ENCODE measurements around the gene BTBD19. TPM values are rescaled to one million over a fixed set of nuclear protein-coding genes. Genes with fewer than 3 reads are reported as not detected.

The BTBD19 gene
- total RNA-seq, 1 experiment from 2014 or later, result 11.6 TPM

DNA sequence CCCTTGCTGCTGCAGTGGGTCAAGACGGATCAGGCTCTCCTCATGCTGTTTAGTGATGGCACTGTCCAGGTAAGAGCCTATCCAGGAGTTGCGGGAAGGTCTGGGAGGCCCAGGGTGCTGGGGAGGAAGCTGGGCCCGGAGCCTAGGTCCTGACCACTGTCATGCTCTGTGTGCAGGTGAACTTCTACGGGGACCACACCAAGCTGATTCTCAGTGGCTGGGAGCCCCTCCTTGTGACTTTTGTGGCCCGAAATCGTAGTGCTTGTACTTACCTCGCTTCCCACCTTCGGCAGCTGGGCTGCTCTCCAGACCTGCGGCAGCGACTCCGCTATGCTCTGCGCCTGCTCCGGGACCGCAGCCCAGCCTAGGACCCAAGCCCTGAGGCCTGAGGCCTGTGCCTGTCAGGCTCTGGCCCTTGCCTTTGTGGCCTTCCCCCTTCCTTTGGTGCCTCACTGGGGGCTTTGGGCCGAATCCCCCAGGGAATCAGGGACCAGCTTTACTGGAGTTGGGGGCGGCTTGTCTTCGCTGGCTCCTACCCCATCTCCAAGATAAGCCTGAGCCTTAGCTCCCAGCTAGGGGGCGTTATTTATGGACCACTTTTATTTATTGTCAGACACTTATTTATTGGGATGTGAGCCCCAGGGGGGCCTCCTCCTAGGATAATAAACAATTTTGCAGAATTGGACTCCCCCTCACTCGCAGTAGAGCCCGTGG is 2.9 kb upstream of the BTBD19 start:
- H3K27me3 ChIP-seq (ENCODE audit: insufficient read depth, low read length), result no peaks in the 10 kb centered on the region
- no peak for DNase-seq (ENCODE audit: low read depth, low spot score)
- BruUV-seq (replicated peaks), result no TSS peak
- no peak overlapping the region for H2AFZ ChIP-seq (ENCODE audit: low read depth, low read length, poor library complexity, severe bottlenecking)
- intact Hi-C loops (cut with micrococcal nuclease), result no loop called here
- H3K27ac ChIP-seq (ENCODE audit: low read depth, low read length), result peak overlapping the region; percentile 98
- no peak for ATAC-seq
- TF ChIP-seq, protein P1, sequence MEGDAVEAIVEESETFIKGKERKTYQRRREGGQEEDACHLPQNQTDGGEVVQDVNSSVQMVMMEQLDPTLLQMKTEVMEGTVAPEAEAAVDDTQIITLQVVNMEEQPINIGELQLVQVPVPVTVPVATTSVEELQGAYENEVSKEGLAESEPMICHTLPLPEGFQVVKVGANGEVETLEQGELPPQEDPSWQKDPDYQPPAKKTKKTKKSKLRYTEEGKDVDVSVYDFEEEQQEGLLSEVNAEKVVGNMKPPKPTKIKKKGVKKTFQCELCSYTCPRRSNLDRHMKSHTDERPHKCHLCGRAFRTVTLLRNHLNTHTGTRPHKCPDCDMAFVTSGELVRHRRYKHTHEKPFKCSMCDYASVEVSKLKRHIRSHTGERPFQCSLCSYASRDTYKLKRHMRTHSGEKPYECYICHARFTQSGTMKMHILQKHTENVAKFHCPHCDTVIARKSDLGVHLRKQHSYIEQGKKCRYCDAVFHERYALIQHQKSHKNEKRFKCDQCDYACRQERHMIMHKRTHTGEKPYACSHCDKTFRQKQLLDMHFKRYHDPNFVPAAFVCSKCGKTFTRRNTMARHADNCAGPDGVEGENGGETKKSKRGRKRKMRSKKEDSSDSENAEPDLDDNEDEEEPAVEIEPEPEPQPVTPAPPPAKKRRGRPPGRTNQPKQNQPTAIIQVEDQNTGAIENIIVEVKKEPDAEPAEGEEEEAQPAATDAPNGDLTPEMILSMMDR (IDR thresholded peaks at IDR 0.05 in 2 of 3, conservative IDR thresholded peaks at IDR 0.05 in 1 of 3; ENCODE audit: borderline replicate concordance in 1 of 3, insufficient read depth in 1 of 3, low read depth in 2 of 3, low read length in 2 of 3), result peak in 1 of 3 experiments; percentile 24; a peak in 1 of 6 replicates
- peak; percentile 47 for TF ChIP-seq POLR2AphosphoS5 (IDR thresholded peaks at IDR 0.05; ENCODE audit: low read depth, low read length)
- TF ChIP-seq, protein P2, sequence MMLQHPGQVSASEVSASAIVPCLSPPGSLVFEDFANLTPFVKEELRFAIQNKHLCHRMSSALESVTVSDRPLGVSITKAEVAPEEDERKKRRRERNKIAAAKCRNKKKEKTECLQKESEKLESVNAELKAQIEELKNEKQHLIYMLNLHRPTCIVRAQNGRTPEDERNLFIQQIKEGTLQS (IDR thresholded peaks at IDR 0.05), result no peak
- peak overlapping the region; percentile 68 for H3K4me2 ChIP-seq (ENCODE audit: low read length)
- peaks cover 50 to 96% of the 10 kb centered on the region in 2 experiments for H3K4me1 ChIP-seq (ENCODE audit: control insufficient read depth in 1 of 2, insufficient read depth in 2 of 2, low read length in 2 of 2)
- ChIA-PET RAD21 (ENCODE audit: low non-redundant PET in 1 of 2, low total read pairs in 2 of 2, uncharacterized antibody in 2 of 2, unreplicated experiment in 2 of 2) (no interaction called here), POLR2A (interaction anchor here (0.5 to 8.0 kb wide), 6 partner anchors 12 to 716 kb away, joined by 3 to 200 read pairs (median 6); partner anchors contain the start of genes PRDX1 and RNU5D-1), CTCF (no interaction called here)
- no peaks in the 10 kb centered on the region for H4K20me1 ChIP-seq (ENCODE audit: insufficient read depth)
- no peak overlapping the region for H3K4me3 ChIP-seq (replicated peaks in 1 of 2; ENCODE audit: low read depth in 1 of 2, low read length in 2 of 2)
- peak overlapping the region; percentile 73 for H3K9ac ChIP-seq (ENCODE audit: low read length)
- no peaks in the 10 kb centered on the region for H3K9me3 ChIP-seq (ENCODE audit: control insufficient read depth in 1 of 2, insufficient read depth in 1 of 2, low read depth in 1 of 2, low read length in 2 of 2)
- no peaks in the 10 kb centered on the region for H3K9me2 ChIP-seq (ENCODE audit: insufficient read depth)
- peaks cover 3 to 46% of the 10 kb centered on the region in 2 experiments; a peak in 3 of 4 replicates for H3K36me3 ChIP-seq (ENCODE audit: control insufficient read depth in 1 of 2, insufficient read depth in 2 of 2, low read length in 2 of 2)
- peaks cover 49% of the 10 kb centered on the region for H3K79me2 ChIP-seq (ENCODE audit: insufficient read depth, low read length)

All from HCT116 (cell line).